Spinal cord (tissue), 10 donors: Measurements from ENCODE around the gene DEPDC5. TPM values are rescaled to one million over a fixed set of nuclear protein-coding genes. Genes with fewer than 3 reads are reported as not detected.
"Not testable (repeated sequence)": the region's sequence is repeated elsewhere in the genome, so short reads cannot be mapped to it uniquely, and the experiment has no call there.

ENCODE experiments used
- DNase-seq, 6 donors: peaks; one replicate each; pipeline versions ENCODE4 v3.0.0 to v3.0.0-alpha.2; 2013 to 2015; ENCODE audit warnings: low spot score in 6 of 6, low read depth in 4 of 6
- H3K27ac ChIP-seq: one replicate; pipeline ENCODE4 v1.5.1; 2013; ENCODE audit warnings: low read depth, low read length, control low read depth
- H3K27me3 ChIP-seq: one replicate; pipeline ENCODE4 v1.6.1; 2013; ENCODE audit warnings: low read length; ENCODE audit not compliant: control insufficient read depth, insufficient read depth
- H3K36me3 ChIP-seq: one replicate; pipeline ENCODE4 v1.6.1; 2013; ENCODE audit warnings: low read length; ENCODE audit not compliant: control insufficient read depth, insufficient read depth
- H3K4me1 ChIP-seq: one replicate; pipeline ENCODE4 v1.6.1; 2013; ENCODE audit warnings: low read length; ENCODE audit not compliant: control insufficient read depth, insufficient read depth
- H3K4me3 ChIP-seq: one replicate; pipeline ENCODE4 v1.5.1; 2013; ENCODE audit warnings: low read depth, low read length, control low read depth
- H3K9me3 ChIP-seq: one replicate; pipeline ENCODE4 v1.6.1; 2013; ENCODE audit warnings: low read length; ENCODE audit not compliant: control insufficient read depth, insufficient read depth
- whole genome bisulfite sequencing: methylation state at CpG from one replicate; pipeline ENCODE4 v1.1.5; 2013; ENCODE audit warnings: missing lambda C conversion rate; ENCODE audit not compliant: insufficient coverage; 5-methylcytosine and 5-hydroxymethylcytosine counted together
- polyA plus RNA-seq, 2 donors: library from polyadenylated mRNA; unstranded; fragments of 120-200 nt; gene quantifications; one replicate each; pipeline ENCODE4 v1.2.1, GENCODE V29; 2013; ENCODE audit not compliant: insufficient read length in 2 of 2
- total RNA-seq, 2 donors: library from RNA; depleted of rRNA in 1 of 2; stranded (reverse); fragments of 120-200 nt in 1 of 2; fragments of >200 nt in 1 of 2; gene quantifications; one replicate each; pipeline versions ENCODE4 v1.2.3 to v1.2.4, GENCODE V29; 2013 to 2014
- donor health status: healthy.

DEPDC5 gene
- total and polyA plus RNA-seq, 4 donors = 15.2 to 19.9 (median 18.2) TPM

GRCh38 chr22:31732089-31732829 lies 21.6 kb upstream of the DEPDC5 start:
- no CpG with 5 or more reads among the region's 2 CpGs for WGBS
- no peak overlapping the region for H3K27ac ChIP-seq
- no peaks in the 10 kb centered on the region for H3K9me3 ChIP-seq

GRCh38 chr22:31733580-31734079 lies 20.2 kb upstream of the DEPDC5 start:
- Histone ChIP-seq H3K36me3 (peaks cover 14% of the 10 kb centered on the region), H3K4me3 (no peak overlapping the region), H3K27me3 (no peaks in the 10 kb centered on the region), H3K9me3 (no peaks in the 10 kb centered on the region), H3K4me1 (peaks cover 3% of the 10 kb centered on the region), H3K27ac (no peak overlapping the region)
- 88% methylated on average over 1 of the region's 7 CpGs for WGBS
- DNase-seq = no peak

More at GRCh38 chr22:31732089-31732829, 21.6 kb upstream of the DEPDC5 start:
- Histone ChIP-seq H3K4me3 (no peak overlapping the region), H3K27me3 (no peaks in the 10 kb centered on the region), H3K4me1 (peaks cover 3% of the 10 kb centered on the region), H3K36me3 (peaks cover 6% of the 10 kb centered on the region)
- no peak for DNase-seq

- H3K4me3 ChIP-seq = no peak overlapping the region
- no peaks in the 10 kb centered on the region for H3K27me3 ChIP-seq
- DNase-seq = no peak
- WGBS = 100% methylated on average over 1 of the region's 1 CpG
- H3K27ac ChIP-seq = no peak overlapping the region
- no peaks in the 10 kb centered on the region for H3K4me1 ChIP-seq
- H3K36me3 ChIP-seq = peaks cover 14% of the 10 kb centered on the region
- no peaks in the 10 kb centered on the region for H3K9me3 ChIP-seq
Measured at GRCh38 chr22:31734512-31734911, 19.3 kb upstream of the DEPDC5 start.

GRCh38 chr22:31736458-31736857 lies 17.4 kb upstream of the DEPDC5 start:
- Histone ChIP-seq H3K4me1 (no peaks in the 10 kb centered on the region), H3K27me3 (no peaks in the 10 kb centered on the region), H3K4me3 (no peak overlapping the region), H3K36me3 (peaks cover 18% of the 10 kb centered on the region), H3K9me3 (no peaks in the 10 kb centered on the region), H3K27ac (no peak overlapping the region)
- WGBS = no CpG with 5 or more reads among the region's 2 CpGs
- no peak for DNase-seq

GRCh38 chr22:31737932-31738331 lies 15.9 kb upstream of the DEPDC5 start:
- Histone ChIP-seq H3K36me3 (peaks cover 19% of the 10 kb centered on the region), H3K4me3 (no peak overlapping the region), H3K4me1 (no peaks in the 10 kb centered on the region), H3K27ac (no peak overlapping the region), H3K9me3 (no peaks in the 10 kb centered on the region), H3K27me3 (no peaks in the 10 kb centered on the region)
- WGBS = 100% methylated on average over 3 of the region's 5 CpGs
- no peak for DNase-seq

GRCh38 chr22:31738566-31738965 lies 15.3 kb upstream of the DEPDC5 start:
- Histone ChIP-seq H3K4me3 (no peak overlapping the region), H3K36me3 (peaks cover 18% of the 10 kb centered on the region), H3K9me3 (no peaks in the 10 kb centered on the region), H3K4me1 (no peaks in the 10 kb centered on the region), H3K27me3 (no peaks in the 10 kb centered on the region), H3K27ac (no peak overlapping the region)
- 100% methylated on average over 1 of the region's 2 CpGs for WGBS
- no peak for DNase-seq

GRCh38 chr22:31739795-31740201 lies 14.0 kb upstream of the DEPDC5 start:
- DNase-seq = no peak
- H3K27ac ChIP-seq = no peak overlapping the region
- 93% methylated on average over 2 of the region's 2 CpGs for WGBS
- H3K27me3 ChIP-seq = no peaks in the 10 kb centered on the region
- H3K4me1 ChIP-seq = no peaks in the 10 kb centered on the region
- H3K36me3 ChIP-seq = peaks cover 18% of the 10 kb centered on the region
- no peak overlapping the region for H3K4me3 ChIP-seq
- H3K9me3 ChIP-seq = no peaks in the 10 kb centered on the region

GRCh38 chr22:31740314-31740713 lies 13.5 kb upstream of the DEPDC5 start:
- H3K36me3 ChIP-seq = peaks cover 18% of the 10 kb centered on the region
- not testable (repeated sequence) for H3K4me3 ChIP-seq, H3K27me3 ChIP-seq, H3K9me3 ChIP-seq, H3K27ac ChIP-seq, H3K4me1 ChIP-seq, DNase-seq
- WGBS = 96% methylated on average over 5 of the region's 7 CpGs

GRCh38 chr22:31742115-31742514 lies 11.7 kb upstream of the DEPDC5 start:
- 80% methylated on average over 1 of the region's 3 CpGs for WGBS
- H3K36me3 ChIP-seq = peaks cover 18% of the 10 kb centered on the region
- no peaks in the 10 kb centered on the region for H3K4me1 ChIP-seq
- no peak for DNase-seq
- H3K4me3 ChIP-seq = no peak overlapping the region
- no peak overlapping the region for H3K27ac ChIP-seq
- no peaks in the 10 kb centered on the region for H3K9me3 ChIP-seq
- H3K27me3 ChIP-seq = no peaks in the 10 kb centered on the region

GRCh38 chr22:31742682-31743081 lies 11.1 kb upstream of the DEPDC5 start:
- no CpG with 5 or more reads among the region's 2 CpGs for WGBS
- Histone ChIP-seq H3K36me3 (peaks cover 18% of the 10 kb centered on the region), H3K27ac (no peak overlapping the region), H3K9me3 (no peaks in the 10 kb centered on the region), H3K27me3 (no peaks in the 10 kb centered on the region), H3K4me3 (no peak overlapping the region), H3K4me1 (no peaks in the 10 kb centered on the region)
- no peak for DNase-seq
